MM.1S (cell line): ENCODE results near the gene DTD1.

ENCODE experiments used
- DNase-seq: peaks from one replicate; pipeline ENCODE4 v3.0.0-alpha.2; 2015
- H2AFZ ChIP-seq: fragments of 300-600 bp; sonication (generic); 2 replicates; pipeline ENCODE4 v1.6.0; 2016; ENCODE audit warnings: antibody characterized with exemption, low read length
- H3F3A ChIP-seq: fragments of 300-600 bp; sonication (generic); 2 replicates; pipeline ENCODE4 v1.6.1; 2016; ENCODE audit warnings: mild to moderate bottlenecking, antibody characterized with exemption, low read length, moderate library complexity, mixed read lengths; ENCODE audit not compliant: insufficient read depth
- H3K27ac ChIP-seq: fragments of 300-600 bp; sonication (generic); 2 replicates; pipeline ENCODE4 v1.5.1; 2016; ENCODE audit warnings: mild to moderate bottlenecking, low read length
- H3K27me3 ChIP-seq: fragments of 300-600 bp; sonication (generic); replicated peaks from 2 replicates; pipeline ENCODE4 v1.6.0; 2016; ENCODE audit warnings: low read length; ENCODE audit not compliant: insufficient read depth
- H3K36me3 ChIP-seq: fragments of 300-600 bp; sonication (generic); replicated peaks from 2 replicates; pipeline ENCODE4 v1.6.1; 2016; ENCODE audit warnings: mild to moderate bottlenecking, low read length, mixed read lengths; ENCODE audit not compliant: insufficient read depth
- H3K4me1 ChIP-seq: fragments of 300-600 bp; sonication (generic); 2 replicates; pipeline ENCODE4 v1.6.1; 2016; ENCODE audit warnings: low read length, mixed read lengths
- H3K4me2 ChIP-seq: fragments of 300-600 bp; sonication (generic); 2 replicates; pipeline ENCODE4 v1.6.0; 2016; ENCODE audit warnings: low read depth, low read length
- H3K4me3 ChIP-seq: fragments of 300-600 bp; sonication (generic); 2 replicates; pipeline ENCODE4 v1.5.1; 2016; ENCODE audit warnings: low read length, mixed read lengths
- H3K79me2 ChIP-seq: fragments of 300-600 bp; sonication (generic); 2 replicates; pipeline ENCODE4 v1.6.1; 2016; ENCODE audit warnings: mixed run types, low read length, mixed read lengths
- H3K9ac ChIP-seq: fragments of 300-600 bp; sonication (generic); 2 replicates; pipeline ENCODE4 v1.6.1; 2016; ENCODE audit warnings: low read length, mixed read lengths
- H3K9me2 ChIP-seq: fragments of 300-600 bp; sonication (generic); replicated peaks from 2 replicates; pipeline ENCODE4 v1.6.1; 2016; ENCODE audit warnings: mild to moderate bottlenecking, low read length, mixed read lengths; ENCODE audit not compliant: insufficient read depth
- H3K9me3 ChIP-seq: fragments of 300-600 bp; sonication (generic); replicated peaks from 2 replicates; pipeline ENCODE4 v1.6.1; 2016; ENCODE audit warnings: mild to moderate bottlenecking, low read length, mixed read lengths; ENCODE audit not compliant: insufficient read depth
- H4K20me1 ChIP-seq: fragments of 300-600 bp; sonication (generic); 2 replicates; pipeline ENCODE4 v1.6.1; 2016; ENCODE audit warnings: mild to moderate bottlenecking, low read length, moderate library complexity, mixed read lengths; ENCODE audit not compliant: insufficient read depth
- CTCF ChIP-seq: fragments of 300-600 bp; sonication (generic); IDR thresholded peaks from 2 replicates; pipeline ENCODE4 v1.5.1; 2016; ENCODE audit warnings: antibody characterized with exemption, low read length, mixed read lengths
- EZH2 ChIP-seq: fragments of 300-600 bp; sonication (generic); optimal IDR thresholded peaks from 2 replicates; pipeline ENCODE3; 2017; ENCODE audit warnings: low read depth, mild to moderate bottlenecking, antibody characterized with exemption, low read length, mixed read lengths
- EZH2phosphoT487 ChIP-seq: fragments of 300-600 bp; sonication (generic); IDR thresholded peaks from 2 replicates; pipeline ENCODE4 v1.6.1; 2018; ENCODE audit warnings: antibody characterized with exemption, low read length

Gene DTD1

GRCh38 chr20:18666803-18667415, 79.1 kb downstream of the DTD1 start:
- Histone ChIP-seq H4K20me1 (no peaks in the 10 kb centered on the region), H3K9ac (no peak overlapping the region), H3K4me3 (no peak overlapping the region), H3K27ac (no peak overlapping the region), H3K36me3 (no peaks in the 10 kb centered on the region), H3K4me1 (no peaks in the 10 kb centered on the region), H3F3A (no peaks in the 10 kb centered on the region), H3K79me2 (no peaks in the 10 kb centered on the region), H3K9me2 (no peaks in the 10 kb centered on the region), H3K9me3 (no peaks in the 10 kb centered on the region), H3K4me2 (no peak overlapping the region), H3K27me3 (no peaks in the 10 kb centered on the region), H2AFZ (no peak overlapping the region)
- TF ChIP-seq EZH2 (no peak), CTCF (no peak)
- DNase-seq: no peak

- Histone ChIP-seq H2AFZ (no peak overlapping the region), H4K20me1 (no peaks in the 10 kb centered on the region), H3K27ac (no peak overlapping the region), H3K9me3 (no peaks in the 10 kb centered on the region), H3F3A (no peaks in the 10 kb centered on the region), H3K4me1 (no peaks in the 10 kb centered on the region), H3K27me3 (no peaks in the 10 kb centered on the region), H3K4me3 (no peak overlapping the region), H3K36me3 (no peaks in the 10 kb centered on the region), H3K9ac (no peak overlapping the region), H3K79me2 (no peaks in the 10 kb centered on the region), H3K4me2 (no peak overlapping the region), H3K9me2 (no peaks in the 10 kb centered on the region)
- TF ChIP-seq EZH2phosphoT487: no peak
- TF ChIP-seq CTCF: no peak
- TF ChIP-seq EZH2: no peak
- no peak for DNase-seq
These were observed 81.6 kb downstream of the DTD1 start for GRCh38 chr20:18669241-18670019.

- DNase-seq: no peak
- Histone ChIP-seq H3K4me1 (no peaks in the 10 kb centered on the region), H3K9me3 (no peaks in the 10 kb centered on the region), H4K20me1 (no peaks in the 10 kb centered on the region), H3F3A (no peaks in the 10 kb centered on the region), H3K4me2 (no peak overlapping the region), H3K36me3 (no peaks in the 10 kb centered on the region), H3K27me3 (no peaks in the 10 kb centered on the region), H3K9me2 (no peaks in the 10 kb centered on the region), H3K4me3 (no peak overlapping the region), H3K9ac (no peak overlapping the region), H2AFZ (no peak overlapping the region), H3K79me2 (no peaks in the 10 kb centered on the region), H3K27ac (no peak overlapping the region)
- no peak for TF ChIP-seq CTCF
- no peak for TF ChIP-seq EZH2
- no peak for TF ChIP-seq EZH2phosphoT487
These were observed 83.4 kb downstream of the DTD1 start for GRCh38 chr20:18671203-18671710.
